ENCODE data around the gene ASB3. TPM values are rescaled to one million over a fixed set of nuclear protein-coding genes. Genes with fewer than 3 reads are reported as not detected.

ASB3 gene, protein sequence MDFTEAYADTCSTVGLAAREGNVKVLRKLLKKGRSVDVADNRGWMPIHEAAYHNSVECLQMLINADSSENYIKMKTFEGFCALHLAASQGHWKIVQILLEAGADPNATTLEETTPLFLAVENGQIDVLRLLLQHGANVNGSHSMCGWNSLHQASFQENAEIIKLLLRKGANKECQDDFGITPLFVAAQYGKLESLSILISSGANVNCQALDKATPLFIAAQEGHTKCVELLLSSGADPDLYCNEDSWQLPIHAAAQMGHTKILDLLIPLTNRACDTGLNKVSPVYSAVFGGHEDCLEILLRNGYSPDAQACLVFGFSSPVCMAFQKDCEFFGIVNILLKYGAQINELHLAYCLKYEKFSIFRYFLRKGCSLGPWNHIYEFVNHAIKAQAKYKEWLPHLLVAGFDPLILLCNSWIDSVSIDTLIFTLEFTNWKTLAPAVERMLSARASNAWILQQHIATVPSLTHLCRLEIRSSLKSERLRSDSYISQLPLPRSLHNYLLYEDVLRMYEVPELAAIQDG
- total RNA-seq, result 11.9 and 13.3 TPM in 2 replicates

DNA sequence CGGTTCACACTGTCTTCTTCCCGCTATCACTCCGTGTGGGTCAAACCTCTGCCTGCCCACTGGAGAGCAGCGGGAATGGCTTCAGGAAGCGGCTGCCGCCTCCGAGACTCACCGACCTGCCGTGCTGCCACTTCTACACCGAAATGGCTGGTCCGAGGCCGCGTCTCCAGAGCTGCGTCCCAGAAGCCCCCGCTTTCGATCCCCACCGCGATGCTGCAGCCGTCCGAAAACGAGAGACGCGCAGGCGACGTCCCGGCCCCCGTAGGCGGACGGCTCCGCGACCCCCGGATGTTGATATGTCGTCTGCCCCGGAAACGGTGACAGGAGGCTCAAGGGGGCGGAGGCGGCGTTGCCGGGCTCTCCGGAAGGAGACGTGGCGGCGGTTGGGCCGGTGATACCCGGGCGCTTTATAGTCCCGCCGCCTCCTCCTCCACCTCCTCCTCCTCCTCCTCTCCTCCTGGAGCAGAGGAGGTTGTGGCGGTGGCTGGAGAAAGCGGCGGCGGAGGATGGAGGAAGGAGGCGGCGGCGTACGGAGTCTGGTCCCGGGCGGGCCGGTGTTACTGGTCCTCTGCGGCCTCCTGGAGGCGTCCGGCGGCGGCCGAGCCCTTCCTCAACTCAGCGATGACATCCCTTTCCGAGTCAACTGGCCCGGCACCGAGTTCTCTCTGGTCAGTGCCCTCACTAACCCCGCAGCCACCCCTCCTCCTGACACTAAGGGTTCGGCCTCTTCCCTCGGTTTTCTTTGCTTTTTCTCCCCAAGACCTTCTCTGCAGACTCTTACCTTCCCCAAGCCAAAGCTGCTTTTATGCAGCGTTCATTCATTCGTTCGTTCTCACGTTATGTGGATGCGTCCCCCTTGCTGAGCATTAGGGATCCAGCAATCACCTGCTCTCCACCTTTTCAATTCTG, at the start of gene ASB3, which contains the start of gene ERLEC1:
ASB3 (minus strand) TSS at position 249 of the 909 bp plus-strand sequence. CDS start 21,381 bp downstream, outside the sequence.
ERLEC1 (plus strand) TSS at position 340 of the 909 bp plus-strand sequence; CDS start at position 507, 167 bp downstream.

DNA sequence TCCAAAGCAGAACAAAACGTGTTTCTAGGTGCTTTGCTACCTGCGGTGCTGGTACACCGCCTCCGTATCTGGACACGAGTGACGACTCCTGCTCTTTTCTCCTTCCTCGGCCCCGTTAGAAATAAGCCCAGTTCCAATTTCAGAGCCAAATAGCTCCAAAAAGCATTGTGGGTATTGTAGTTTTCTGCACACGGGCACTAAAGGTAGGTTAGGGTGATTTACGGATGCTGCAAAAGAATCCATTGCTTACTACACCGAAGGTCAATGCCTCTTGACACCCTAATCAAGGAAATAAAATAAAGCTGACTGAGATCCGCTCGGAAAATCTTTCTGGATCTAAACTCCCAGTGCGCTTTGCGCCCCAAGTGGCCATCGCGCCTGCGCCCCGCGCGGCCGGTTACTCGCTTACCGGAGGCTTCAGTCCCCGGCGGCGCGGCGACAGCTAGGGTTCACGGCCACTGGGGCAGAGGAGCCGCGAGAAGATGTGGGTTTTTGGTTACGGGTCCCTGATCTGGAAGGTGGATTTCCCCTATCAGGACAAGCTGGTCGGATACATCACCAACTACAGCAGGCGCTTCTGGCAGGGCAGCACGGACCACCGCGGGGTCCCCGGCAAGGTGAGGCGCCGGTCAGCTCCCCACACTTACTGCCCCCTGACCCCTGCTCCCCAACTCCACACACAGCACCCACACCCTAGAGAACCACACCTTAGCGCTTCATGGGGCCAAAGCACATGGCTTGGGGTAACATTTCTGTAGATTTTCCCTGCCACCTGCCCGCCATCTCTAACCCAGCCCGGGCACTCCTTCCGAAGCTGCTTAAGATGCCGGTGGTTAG, 19.1 kb downstream of the ASB3 start, which contains the start of gene CHAC2:
CHAC2 (plus strand) TSS at position 400 of the 837 bp plus-strand sequence; CDS start at position 483, 83 bp downstream.

Other genes with a start within 250 kb of the ASB3 start
- gene CHAC2, start 19.1 kb downstream of the ASB3 start, total RNA-seq, result 1.3 and 11.6 TPM in 2 replicates
- 62.4 and 106 TPM in 2 replicates for gene ERLEC1, start 91 bp upstream of the ASB3 start, total RNA-seq
- gene GPR75, start 73.0 kb upstream of the ASB3 start, total RNA-seq, result 0.98 and 1.1 TPM in 2 replicates
- 20.8 and 33.4 TPM in 2 replicates for gene PSME4, start 184.0 kb upstream of the ASB3 start, total RNA-seq